HS-27A (cell line): Measurements from ENCODE around the gene OR10G2.
"Not testable (repeated sequence)": the region's sequence is repeated elsewhere in the genome, so short reads cannot be mapped to it uniquely, and the experiment has no call there.

Experiments used
- DNase-seq: peaks from one replicate; pipeline ENCODE4 v3.0.0-alpha.2; 2012; ENCODE audit warnings: low read depth, missing footprints

OR10G2 gene

GRCh38 chr14:21634840-21635239, at the start of gene OR10G2:
OR10G2 (minus strand) TSS chr14:21634940; CDS start chr14:21634842, 98 bp downstream.
- no peak for DNase-seq

GRCh38 chr14:21680072-21680471, 45.3 kb upstream of the OR10G2 start:
- DNase-seq: peak; percentile 76

- no peak for DNase-seq
These were observed 40.8 kb upstream of the OR10G2 start for GRCh38 chr14:21675566-21675965.

GRCh38 chr14:21673718-21674117, 39.0 kb upstream of the OR10G2 start, which contains the start of gene OR4E1:
OR4E1 (minus strand) TSS chr14:21673818; CDS start chr14:21670935, 2,883 bp downstream.
- DNase-seq: no peak

GRCh38 chr14:21672116-21672515, 37.4 kb upstream of the OR10G2 start:
- DNase-seq: peak; percentile 23

GRCh38 chr14:21671371-21671770, 36.6 kb upstream of the OR10G2 start:
- DNase-seq: no peak

- DNase-seq: no peak
These were observed 34.5 kb upstream of the OR10G2 start for GRCh38 chr14:21669284-21669683.

GRCh38 chr14:21668377-21668776, 33.6 kb upstream of the OR10G2 start:
- peak; percentile 87 for DNase-seq

GRCh38 chr14:21656980-21657379, 22.2 kb upstream of the OR10G2 start:
- no peak for DNase-seq

- no peak for DNase-seq
These were observed 19.5 kb upstream of the OR10G2 start for GRCh38 chr14:21654215-21654614.

- DNase-seq: no peak
These were observed 18.7 kb upstream of the OR10G2 start, which contains the start of gene OR4E2 for GRCh38 chr14:21653331-21653885. OR4E2 (plus strand) TSS chr14:21653835; CDS start chr14:21665083, 11,248 bp downstream.

GRCh38 chr14:21652209-21652808, 17.6 kb upstream of the OR10G2 start:
- DNase-seq: no peak

GRCh38 chr14:21647380-21647779, 12.6 kb upstream of the OR10G2 start:
- DNase-seq: no peak

- DNase-seq: no peak
These were observed 8.7 kb upstream of the OR10G2 start for GRCh38 chr14:21643407-21643806.

GRCh38 chr14:21642683-21643082, 7.9 kb upstream of the OR10G2 start:
- DNase-seq: no peak

GRCh38 chr14:21631084-21631483, 3.7 kb downstream of the OR10G2 start:
- DNase-seq: no peak

- DNase-seq: not testable (repeated sequence)
These were observed 4.2 kb downstream of the OR10G2 start for GRCh38 chr14:21630503-21630902.

GRCh38 chr14:21626491-21627230, 8.1 kb downstream of the OR10G2 start:
- no peak for DNase-seq

- DNase-seq: no peak
These were observed 17.1 kb downstream of the OR10G2 start for GRCh38 chr14:21617614-21618013.

- DNase-seq: no peak
These were observed 20.5 kb downstream of the OR10G2 start for GRCh38 chr14:21614240-21614639.

GRCh38 chr14:21612324-21612723, 22.4 kb downstream of the OR10G2 start:
- DNase-seq: no peak

- DNase-seq: not testable (repeated sequence)
These were observed 32.6 kb downstream of the OR10G2 start for GRCh38 chr14:21602181-21602580.

GRCh38 chr14:21589317-21589716, 45.4 kb downstream of the OR10G2 start:
- no peak for DNase-seq
